H1 (cell line): ENCODE measurements around the gene NRXN2. TPM values are rescaled to one million over a fixed set of nuclear protein-coding genes. Genes with fewer than 3 reads are reported as not detected.

Experiments
- CTCF ChIA-PET: fragments of 300-600 bp; sonication (Branson Sonifier 250); formaldehyde crosslinking; loops from one replicate; lab custom pipeline; 2021; ENCODE audit not compliant: partially characterized antibody; lab: Charles Lee
- POLR2A ChIA-PET: fragments of 300-600 bp; sonication (Branson Sonifier 250); formaldehyde crosslinking; loops from one replicate; lab custom pipeline; 2021; ENCODE audit warnings: inconsistent platforms; ENCODE audit not compliant: partially characterized antibody; lab: Charles Lee
- DNase-seq, 2 experiments: peaks; one replicate each; pipeline versions ENCODE4 v3.0.0 to v3.0.0-alpha.2; 2010 to 2022; ENCODE audit warnings: low spot score in 2 of 2, low read depth in 1 of 2, mixed read lengths in 1 of 2
- FAIRE-seq: peaks from 2 replicates; lab custom pipeline; 2011; peaks lifted over from hg19 to GRCh38; lab: Jason Lieb, UNC
- H2AFZ ChIP-seq: 2 replicates; pipeline ENCODE4 v1.8.1; 2012; ENCODE audit warnings: low read length, inconsistent platforms
- H2AK5ac ChIP-seq: 2 replicates; pipeline ENCODE4 v1.6.1; 2013; ENCODE audit warnings: low read depth, low read length
- H2BK120ac ChIP-seq: replicated peaks from 2 replicates; pipeline ENCODE3; 2013; ENCODE audit warnings: low read depth, low read length, inconsistent platforms
- H2BK12ac ChIP-seq: 2 replicates; pipeline ENCODE4 v1.6.1; 2013; ENCODE audit warnings: low read depth, low read length
- H2BK15ac ChIP-seq: 2 replicates; pipeline ENCODE4 v1.6.1; 2013; ENCODE audit warnings: low read length
- H2BK20ac ChIP-seq: 2 replicates; pipeline ENCODE4 v1.6.1; 2013; ENCODE audit warnings: low read length
- H2BK5ac ChIP-seq: 2 replicates; pipeline ENCODE4 v1.6.1; 2013; ENCODE audit warnings: low read depth, low read length
- H3K14ac ChIP-seq: 2 replicates; pipeline ENCODE4 v1.6.1; 2013; ENCODE audit warnings: inconsistent platforms; ENCODE audit not compliant: insufficient read length
- H3K18ac ChIP-seq: 2 replicates; pipeline ENCODE4 v1.6.1; 2013; ENCODE audit warnings: low read length; ENCODE audit errors: extremely low read depth
- H3K23ac ChIP-seq: 2 replicates; pipeline ENCODE4 v1.6.1; 2013; ENCODE audit warnings: inconsistent platforms; ENCODE audit not compliant: insufficient read length
- H3K23me2 ChIP-seq: 2 replicates; pipeline ENCODE4 v1.6.1; 2013; ENCODE audit warnings: low read depth, low read length
- H3K27ac ChIP-seq: 2 replicates; pipeline ENCODE4 v1.6.1; 2011; ENCODE audit warnings: low read depth, low read length, inconsistent platforms
- H3K27me3 ChIP-seq, 4 experiments: replicated peaks in 1 of 4; 1 replicate in 1 of 4; 2 replicates in 3 of 4; pipeline versions ENCODE4 v1.6.1 to v1.8.1; 2011 to 2013; ENCODE audit warnings: low read length in 3 of 4, mild to moderate bottlenecking in 3 of 4, inconsistent platforms in 2 of 4, mixed read lengths in 2 of 4, moderate library complexity in 1 of 4; ENCODE audit not compliant: control insufficient read depth in 3 of 4, insufficient read depth in 3 of 4; ENCODE audit errors: extremely low read depth in 1 of 4
- H3K36me3 ChIP-seq, 4 experiments: 2 replicates each; pipeline versions ENCODE4 v1.6.1 to v1.8.1; 2011 to 2013; ENCODE audit warnings: mild to moderate bottlenecking in 4 of 4, low read length in 3 of 4, moderate library complexity in 2 of 4, control low read depth in 1 of 4, inconsistent platforms in 1 of 4; ENCODE audit not compliant: insufficient read depth in 4 of 4, control insufficient read depth in 2 of 4
- H3K4ac ChIP-seq: replicated peaks from 2 replicates; pipeline ENCODE3; 2013; ENCODE audit warnings: low read length, low read depth, mixed read lengths, inconsistent platforms; ENCODE audit not compliant: insufficient read length
- H3K4me1 ChIP-seq, 4 experiments: replicated peaks in 1 of 4; 1 replicate in 1 of 4; 2 replicates in 3 of 4; pipeline versions ENCODE4 v1.6.1 to v1.8.1; 2011 to 2013; ENCODE audit warnings: low read length in 3 of 4, inconsistent platforms in 2 of 4, mixed read lengths in 1 of 4; ENCODE audit not compliant: insufficient read depth in 4 of 4, control insufficient read depth in 3 of 4
- H3K4me2 ChIP-seq, 2 experiments: 2 replicates each; pipeline versions ENCODE4 v1.6.1 to v1.8.1; 2011 to 2013; ENCODE audit warnings: low read depth in 2 of 2, low read length in 2 of 2, control low read depth in 1 of 2, inconsistent platforms in 1 of 2, mild to moderate bottlenecking in 1 of 2; ENCODE audit not compliant: insufficient read depth in 1 of 2
- H3K4me3 ChIP-seq, 4 experiments: fragments of 200-600, 300-600 bp in 1 of 4; sonication (generic), shearing (Covaris generic), sonication (Bioruptor Twin) in 1 of 4; 2 replicates each; pipeline versions ENCODE4 v1.5.1 to v1.8.1; 2011 to 2016; ENCODE audit warnings: low read length in 4 of 4, low read depth in 3 of 4, control low read depth in 2 of 4, inconsistent platforms in 2 of 4, mild to moderate bottlenecking in 2 of 4, mixed read lengths in 1 of 4, moderate library complexity in 1 of 4; ENCODE audit not compliant: insufficient read depth in 2 of 4; ENCODE audit errors: extremely low read depth in 1 of 4
- H3K56ac ChIP-seq: replicated peaks from 2 replicates; pipeline ENCODE3; 2013; ENCODE audit warnings: low read depth, mild to moderate bottlenecking, mixed read lengths, low read length, inconsistent platforms; ENCODE audit not compliant: insufficient read length
- H3K79me1 ChIP-seq: 2 replicates; pipeline ENCODE4 v1.6.1; 2013; ENCODE audit warnings: low read depth, low read length, control low read depth
- H3K79me2 ChIP-seq, 2 experiments: 2 replicates each; pipeline versions ENCODE4 v1.6.1 to v1.8.1; 2012 to 2013; ENCODE audit warnings: low read length in 2 of 2, mild to moderate bottlenecking in 2 of 2, inconsistent platforms in 1 of 2; ENCODE audit not compliant: insufficient read depth in 2 of 2, control insufficient read depth in 1 of 2
- H3K9ac ChIP-seq, 4 experiments: replicated peaks in 1 of 4; 1 replicate in 1 of 4; 2 replicates in 3 of 4; pipeline versions ENCODE4 v1.6.1 to v1.8.1; 2011 to 2013; ENCODE audit warnings: low read depth in 3 of 4, low read length in 3 of 4, control low read depth in 2 of 4, mild to moderate bottlenecking in 2 of 4, moderate library complexity in 2 of 4, inconsistent platforms in 1 of 4; ENCODE audit errors: extremely low read depth in 1 of 4
- H3K9me3 ChIP-seq, 2 experiments: 2 replicates each; pipeline versions ENCODE4 v1.6.1 to v1.8.1; 2012 to 2013; ENCODE audit warnings: mild to moderate bottlenecking in 2 of 2, moderate library complexity in 2 of 2, control low read depth in 1 of 2, inconsistent platforms in 1 of 2, low read depth in 1 of 2, low read length in 1 of 2, mixed read lengths in 1 of 2; ENCODE audit not compliant: insufficient read depth in 2 of 2
- H4K20me1 ChIP-seq, 2 experiments: replicated peaks in 1 of 2; 2 replicates each; pipeline versions ENCODE3 to v1.8.1; 2011 to 2013; ENCODE audit warnings: inconsistent platforms in 2 of 2, low read length in 2 of 2, mild to moderate bottlenecking in 1 of 2; ENCODE audit not compliant: insufficient read depth in 2 of 2, control insufficient read depth in 1 of 2
- H4K5ac ChIP-seq: 2 replicates; pipeline ENCODE4 v1.6.1; 2013; ENCODE audit warnings: low read length, low read depth, mixed read lengths, inconsistent platforms; ENCODE audit not compliant: insufficient read length
- H4K8ac ChIP-seq: 2 replicates; pipeline ENCODE4 v1.8.0; 2013; ENCODE audit warnings: mild to moderate bottlenecking, moderate library complexity, low read length, inconsistent platforms; ENCODE audit not compliant: insufficient read depth; ENCODE audit errors: extremely low read depth
- H4K91ac ChIP-seq: replicated peaks from 2 replicates; pipeline ENCODE3; 2013; ENCODE audit warnings: low read length, mixed read lengths, inconsistent platforms; ENCODE audit not compliant: insufficient read length
- BACH1 ChIP-seq: IDR thresholded peaks from 2 replicates; pipeline ENCODE4 v1.6.1; 2012; ENCODE audit warnings: low read length, improper control_type of control experiment
- CREB1 ChIP-seq: IDR thresholded peaks from 2 replicates; pipeline ENCODE4 v1.6.1; 2012; ENCODE audit warnings: inconsistent platforms
- CTBP2 ChIP-seq: IDR thresholded peaks from 2 replicates; pipeline ENCODE4 v1.7.0; 2011; ENCODE audit warnings: borderline replicate concordance, mild to moderate bottlenecking, moderate library complexity, mixed read lengths, low read length; ENCODE audit not compliant: insufficient read depth, insufficient read length
- E2F6 ChIP-seq: IDR thresholded peaks from 2 replicates; pipeline ENCODE4 v1.6.1; 2012; ENCODE audit warnings: inconsistent platforms
- EZH2 ChIP-seq: fragments of 200-600 bp; sonication (generic); IDR thresholded peaks from 2 replicates; pipeline ENCODE4 v1.7.1; 2012; ENCODE audit warnings: low read depth, mild to moderate bottlenecking, moderate library complexity, low read length, inconsistent platforms; ENCODE audit not compliant: severe bottlenecking
- PHF8 ChIP-seq: fragments of 200-600 bp; sonication (generic); conservative IDR thresholded peaks from 2 replicates; pipeline ENCODE4 v1.7.1; 2012; ENCODE audit warnings: low read depth, mild to moderate bottlenecking, inconsistent platforms, low read length, moderate library complexity
- POU5F1 ChIP-seq: IDR thresholded peaks from 2 replicates; pipeline ENCODE4 v1.6.1; 2011; ENCODE audit warnings: low read depth, mild to moderate bottlenecking, low read length, moderate library complexity
- SIN3A ChIP-seq, 2 experiments: IDR thresholded peaks in 1 of 2; conservative IDR thresholded peaks in 1 of 2; 2 replicates each; pipeline ENCODE4 v1.6.1; 2011 to 2012; ENCODE audit warnings: low read length in 2 of 2, improper control_type of control experiment in 1 of 2, low read depth in 1 of 2, mild to moderate bottlenecking in 1 of 2
- SIX5 ChIP-seq: IDR thresholded peaks from 2 replicates; pipeline ENCODE4 v1.6.1; 2011; ENCODE audit warnings: mild to moderate bottlenecking, low read depth, low read length
- TAF7 ChIP-seq: optimal IDR thresholded peaks from 2 replicates; pipeline ENCODE3; 2011; ENCODE audit warnings: low read depth, mild to moderate bottlenecking, inconsistent platforms, low read length, moderate library complexity, borderline replicate concordance
- USF2 ChIP-seq: IDR thresholded peaks from 2 replicates; pipeline ENCODE4 v1.6.1; 2011; ENCODE audit warnings: low read length, improper control_type of control experiment
- YY1 ChIP-seq: IDR thresholded peaks from 2 replicates; pipeline ENCODE4 v1.6.1; 2011; ENCODE audit warnings: low read depth, mild to moderate bottlenecking, low read length
- WGBS, 2 experiments: shearing (Covaris generic) in 1 of 2; methylation state at CpG; one replicate each; pipeline versions ENCODE4 v1.1.6 to v1.1.7; 2013 to 2015; ENCODE audit warnings: low lambda C conversion rate in 2 of 2, mixed read lengths in 2 of 2, inconsistent platforms in 1 of 2, low coverage in 1 of 2, missing lambda C conversion rate in 1 of 2; ENCODE audit not compliant: insufficient replicate concordance in 2 of 2, insufficient coverage in 1 of 2, insufficient read length in 1 of 2; ENCODE audit errors: extremely low coverage in 1 of 2, missing lambda C conversion rate in 1 of 2; 5-methylcytosine and 5-hydroxymethylcytosine counted together
- polyA plus RNA-seq, 7 experiments: library from polyadenylated mRNA; depleted of rRNA in 3 of 7; stranded (reverse) in 5 of 7; unstranded in 2 of 7; fragments of >200 nt in 5 of 7; fragments of 200-250 nt in 2 of 7; gene quantifications; 1 replicate in 5 of 7; 2 replicates in 1 of 7; 4 replicates in 1 of 7; pipeline versions ENCODE4 v1.2.1 to v1.2.3, GENCODE V29; 2011 to 2013; ENCODE audit warnings: missing spikeins in 2 of 7, mixed read lengths in 2 of 7
- total RNA-seq: library from RNA; stranded (reverse); fragmentation: NEBNext Ultra II Directional; extraction: Animal tissue kit (Norgen Biotek cat#: 25700); gene quantifications from 2 replicates; pipeline ENCODE4 v1.2.1, GENCODE V29; 2021

The NRXN2 gene
- total and polyA plus RNA-seq, 2 of the 8 experiments (the other 6 are each of a cell fraction or from before 2014, with no cell fraction given), result 1.3 to 11.5 TPM

GRCh38 chr11:64770120-64770519 is 47.1 kb upstream of the NRXN2 start:
- H4K91ac ChIP-seq, result no peak overlapping the region
- H3K56ac ChIP-seq, result no peak overlapping the region
- ChIA-PET POLR2A (interaction anchor here (0.6 to 42.9 kb wide), 6 partner anchors 4 to 325 kb away, joined by 3 to 1087 read pairs (median 6); partner anchors contain the start of genes PYGM, RASGRP2 and SF1), CTCF (interaction anchor here (0.6 to 23.6 kb wide), 3 partner anchors 8 to 126 kb away, joined by 3 to 376 read pairs (median 4); partner anchors contain the start of gene RASGRP2)
- no peak overlapping the region for H2BK120ac ChIP-seq
- H3K27me3 ChIP-seq, result no peaks in the 10 kb centered on the region; a peak in 1 of 7 replicates
- no peak overlapping the region for H4K5ac ChIP-seq
- H4K8ac ChIP-seq, result no peak overlapping the region
- peaks cover 0 to 21% (median 15%) of the 10 kb centered on the region in 4 experiments; a peak in 6 of 7 replicates for H3K4me1 ChIP-seq
- H3K9me3 ChIP-seq, result no peaks in the 10 kb centered on the region
- peaks cover 38 to 51% of the 10 kb centered on the region in 2 experiments for H4K20me1 ChIP-seq
- no peak overlapping the region for H3K23ac ChIP-seq
- WGBS, 2 experiments, result 95% methylated on average over 12 of the region's 12 CpGs; no CpG with 5 or more reads in 1 of the 2 experiments
- no peak overlapping the region for H3K14ac ChIP-seq
- peaks cover 66 to 100% (median 92%) of the 10 kb centered on the region in 4 experiments for H3K36me3 ChIP-seq
- H2BK5ac ChIP-seq, result no peak overlapping the region
- no peak overlapping the region for H3K27ac ChIP-seq
- no peak for FAIRE-seq
- H2AFZ ChIP-seq, result no peak overlapping the region
- no peak overlapping the region for H2BK20ac ChIP-seq
- H3K79me1 ChIP-seq, result peaks cover 6% of the 10 kb centered on the region
- H3K4me2 ChIP-seq, result no peak overlapping the region
- DNase-seq, result no peak
- no peak overlapping the region for H2AK5ac ChIP-seq
- H3K18ac ChIP-seq, result no peak overlapping the region
- H2BK12ac ChIP-seq, result no peak overlapping the region
- peaks cover 12 to 56% of the 10 kb centered on the region in 2 experiments for H3K79me2 ChIP-seq
- H3K23me2 ChIP-seq, result no peaks in the 10 kb centered on the region
- no peak overlapping the region for H2BK15ac ChIP-seq
- no peak overlapping the region for H3K4me3 ChIP-seq
- H3K4ac ChIP-seq, result no peak overlapping the region
- no peak overlapping the region for H3K9ac ChIP-seq
- no peak for TF ChIP-seq YY1
- no peak for TF ChIP-seq EZH2
- TF ChIP-seq CREB1, result no peak
- no peak for TF ChIP-seq PHF8
- TF ChIP-seq SIN3A (conservative IDR thresholded peaks at IDR 0.05 in 1 of 2, IDR thresholded peaks at IDR 0.05 in 1 of 2; ENCODE audit: low read depth in 1 of 2, low read length in 2 of 2), result no peak
- TF ChIP-seq POU5F1, result no peak
- TF ChIP-seq TAF7, result no peak
- no peak for TF ChIP-seq BACH1
- no peak for TF ChIP-seq USF2
- TF ChIP-seq CTBP2, result no peak
- no peak for TF ChIP-seq SIX5
- TF ChIP-seq E2F6, result no peak
